Cardiac muscle cell (in vitro differentiated cells and primary cell): Measurements from ENCODE around the gene ESYT1. TPM values are rescaled to one million over a fixed set of nuclear protein-coding genes. Genes with fewer than 3 reads are reported as not detected.
"Not testable (repeated sequence)": the region's sequence is repeated elsewhere in the genome, so short reads cannot be mapped to it uniquely, and the experiment has no call there.

Experiments
- DNase-seq, 2 donors: peaks; one replicate each; pipeline versions ENCODE4 v3.0.0 to v3.0.0-alpha.2; 2010 to 2017; ENCODE audit warnings: low read depth in 1 of 2, low spot score in 1 of 2
- H3K27ac ChIP-seq: fragments of 200-600 bp; sonication (generic); 2 replicates; pipeline ENCODE4 v1.5.1; 2016
- H3K27me3 ChIP-seq: fragments of 200-600 bp; sonication (generic); 2 replicates; pipeline ENCODE4 v1.6.0; 2016; ENCODE audit warnings: control low read depth
- H3K36me3 ChIP-seq: fragments of 200-600 bp; sonication (generic); 2 replicates; pipeline ENCODE4 v1.5.1; 2016; ENCODE audit warnings: control low read depth
- H3K4me1 ChIP-seq: fragments of 200-600 bp; sonication (generic); 2 replicates; pipeline ENCODE4 v1.8.1; 2017; ENCODE audit warnings: low read depth, mild to moderate bottlenecking, mixed run types
- H3K4me3 ChIP-seq: fragments of 200-600 bp; sonication (generic); 2 replicates; pipeline ENCODE4 v1.5.1; 2016; ENCODE audit warnings: mild to moderate bottlenecking
- H3K9me3 ChIP-seq: fragments of 200-600 bp; sonication (generic); 2 replicates; pipeline ENCODE4 v1.5.1; 2017; ENCODE audit warnings: low read depth, mild to moderate bottlenecking, control low read depth
- polyA plus RNA-seq: library from polyadenylated mRNA; unstranded; fragments of >200 nt; fragmentation: Nextera tagmentation; extraction: Ambion mirVana; gene quantifications from 2 replicates; pipeline ENCODE4 v1.2.1, GENCODE V29; 2016
- total RNA-seq: library from RNA; depleted of rRNA; stranded (reverse); fragments of >200 nt; gene quantifications from 2 replicates; pipeline ENCODE4 v1.2.3, GENCODE V29; 2016
- TF ChIP-seq, protein P1 (sequence below): IDR thresholded peaks from 2 replicates; pipeline ENCODE4 v1.5.1; 2012; ENCODE audit warnings: low read depth, mild to moderate bottlenecking, low read length

ESYT1 gene
- total and polyA plus RNA-seq, 2 experiments from 2014 or later = 52.0 to 107 TPM

DNA sequence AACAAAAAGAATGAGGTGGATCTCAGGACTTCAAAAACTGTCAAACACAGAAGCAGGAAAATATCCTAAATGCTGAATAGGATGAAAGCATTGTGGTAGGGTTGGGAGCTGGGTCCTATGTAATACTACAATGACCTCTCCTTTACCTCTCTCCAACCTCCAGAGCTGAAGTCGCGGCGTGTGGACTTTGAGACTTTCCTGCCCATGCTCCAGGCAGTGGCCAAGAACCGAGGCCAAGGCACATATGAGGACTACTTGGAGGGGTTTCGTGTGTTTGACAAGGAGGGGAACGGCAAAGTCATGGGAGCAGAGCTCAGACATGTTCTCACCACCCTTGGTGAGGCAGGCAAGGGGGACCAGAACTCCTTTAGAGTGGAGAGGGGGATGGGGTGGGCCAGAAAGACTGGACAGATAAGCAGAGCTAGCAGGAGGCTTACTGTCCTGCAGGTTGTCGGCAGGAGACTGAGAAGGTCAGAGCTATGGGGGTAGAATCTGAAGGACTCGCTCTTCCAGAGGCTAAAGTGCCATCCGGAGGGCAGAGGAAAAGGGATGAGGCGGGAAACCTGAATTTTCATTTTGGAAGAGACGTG is 27.3 kb downstream of the ESYT1 start:
- DNase-seq = no peak
- no peak overlapping the region for H3K4me3 ChIP-seq

DNA sequence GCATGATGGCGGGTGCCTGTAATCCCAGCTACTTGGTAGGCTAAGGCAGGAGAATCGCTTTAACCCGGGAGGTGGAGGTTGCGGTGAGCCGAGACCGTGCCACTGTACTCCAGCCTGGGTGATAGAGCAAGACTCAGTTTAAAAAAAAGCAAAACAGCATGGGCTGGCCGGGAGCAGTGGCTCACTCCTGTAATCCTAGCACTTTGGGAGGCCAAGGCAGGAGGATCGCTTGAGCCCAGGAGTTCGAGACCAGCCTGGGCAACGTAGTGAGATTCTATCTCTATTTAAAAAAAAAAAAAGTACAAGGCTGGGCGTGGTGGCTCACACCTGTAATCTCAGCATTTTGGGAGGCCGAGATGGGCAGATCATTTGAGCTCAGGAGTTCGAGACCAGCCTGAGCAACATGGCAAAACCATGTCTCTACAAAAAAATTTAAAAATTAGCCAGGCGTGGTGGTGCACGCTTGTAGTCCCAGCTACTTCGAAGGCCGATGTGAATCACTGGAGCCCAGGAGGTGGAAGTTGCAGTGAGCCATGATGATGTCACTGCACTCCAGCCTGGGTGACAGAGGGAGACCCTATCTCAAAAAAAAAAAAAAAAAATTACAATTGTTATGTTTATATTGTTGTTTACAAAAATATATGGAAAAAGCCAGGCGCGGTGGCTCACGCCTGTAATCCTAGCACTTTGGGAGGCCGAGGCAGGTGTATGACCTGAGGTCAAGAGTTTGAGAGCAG is 28.6 kb downstream of the ESYT1 start:
- not testable (repeated sequence) for H3K27me3 ChIP-seq, H3K9me3 ChIP-seq, DNase-seq, H3K4me3 ChIP-seq
- Histone ChIP-seq H3K27ac (peak overlapping the region; percentile 100), H3K4me1 (peaks cover 33% of the 10 kb centered on the region), H3K36me3 (peaks cover 33% of the 10 kb centered on the region)

More for the DNA sequence above, 27.3 kb downstream of the ESYT1 start:
- H3K9me3 ChIP-seq = no peaks in the 10 kb centered on the region
- TF ChIP-seq, protein P1, sequence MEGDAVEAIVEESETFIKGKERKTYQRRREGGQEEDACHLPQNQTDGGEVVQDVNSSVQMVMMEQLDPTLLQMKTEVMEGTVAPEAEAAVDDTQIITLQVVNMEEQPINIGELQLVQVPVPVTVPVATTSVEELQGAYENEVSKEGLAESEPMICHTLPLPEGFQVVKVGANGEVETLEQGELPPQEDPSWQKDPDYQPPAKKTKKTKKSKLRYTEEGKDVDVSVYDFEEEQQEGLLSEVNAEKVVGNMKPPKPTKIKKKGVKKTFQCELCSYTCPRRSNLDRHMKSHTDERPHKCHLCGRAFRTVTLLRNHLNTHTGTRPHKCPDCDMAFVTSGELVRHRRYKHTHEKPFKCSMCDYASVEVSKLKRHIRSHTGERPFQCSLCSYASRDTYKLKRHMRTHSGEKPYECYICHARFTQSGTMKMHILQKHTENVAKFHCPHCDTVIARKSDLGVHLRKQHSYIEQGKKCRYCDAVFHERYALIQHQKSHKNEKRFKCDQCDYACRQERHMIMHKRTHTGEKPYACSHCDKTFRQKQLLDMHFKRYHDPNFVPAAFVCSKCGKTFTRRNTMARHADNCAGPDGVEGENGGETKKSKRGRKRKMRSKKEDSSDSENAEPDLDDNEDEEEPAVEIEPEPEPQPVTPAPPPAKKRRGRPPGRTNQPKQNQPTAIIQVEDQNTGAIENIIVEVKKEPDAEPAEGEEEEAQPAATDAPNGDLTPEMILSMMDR = no peak
- H3K27me3 ChIP-seq = no peaks in the 10 kb centered on the region
- H3K4me1 ChIP-seq = peaks cover 21% of the 10 kb centered on the region
- H3K36me3 ChIP-seq = peaks cover 20% of the 10 kb centered on the region
- H3K27ac ChIP-seq = no peak overlapping the region

DNA sequence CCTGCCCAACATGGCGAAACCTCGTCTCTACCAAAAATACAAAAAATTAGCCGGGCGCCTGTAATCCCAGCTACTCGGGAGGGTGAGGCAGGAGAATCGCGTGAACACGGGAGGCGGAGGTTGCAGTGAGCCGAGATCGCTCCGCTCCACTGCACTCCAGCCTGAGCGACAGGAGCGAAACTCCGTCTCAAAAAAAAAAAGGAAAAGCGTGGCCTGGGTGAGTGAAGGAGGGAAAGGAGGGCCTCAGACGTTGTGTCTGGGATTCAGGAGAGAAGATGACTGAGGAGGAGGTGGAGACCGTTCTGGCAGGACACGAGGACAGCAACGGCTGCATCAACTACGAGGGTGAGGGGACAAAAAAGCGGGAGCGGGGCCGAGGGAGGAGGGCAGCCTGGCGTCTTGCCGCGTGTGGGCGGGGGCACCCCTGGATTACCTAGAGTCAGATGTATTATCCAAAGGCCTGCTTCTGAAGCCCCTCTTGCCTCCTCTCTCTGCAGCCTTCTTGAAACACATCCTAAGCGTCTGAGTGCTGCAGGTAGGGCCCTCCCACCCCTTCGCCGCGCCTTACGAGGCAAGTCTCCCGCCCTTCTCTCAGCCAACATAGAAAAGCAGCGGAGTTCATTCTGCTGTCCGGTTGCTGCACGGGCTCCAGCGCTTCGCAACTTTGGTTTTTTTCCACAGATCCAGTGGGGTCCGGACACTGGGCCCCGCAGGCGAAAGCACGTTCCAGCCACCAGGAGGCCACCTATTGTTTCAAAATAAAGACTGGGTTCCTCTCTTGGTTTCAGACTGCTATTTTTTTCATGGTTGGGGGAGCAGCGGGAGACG is 29.3 kb downstream of the ESYT1 start:
- peaks cover 38% of the 10 kb centered on the region for H3K36me3 ChIP-seq
- no peaks in the 10 kb centered on the region for H3K9me3 ChIP-seq
- H3K4me1 ChIP-seq = peaks cover 34% of the 10 kb centered on the region
- H3K4me3 ChIP-seq = peak overlapping the region; percentile 86
- H3K27me3 ChIP-seq = no peaks in the 10 kb centered on the region
- H3K27ac ChIP-seq = peak overlapping the region; percentile 100
- TF ChIP-seq, protein P1 = peak; percentile 71
- peak; percentile 84 to 91 for DNase-seq

DNA sequence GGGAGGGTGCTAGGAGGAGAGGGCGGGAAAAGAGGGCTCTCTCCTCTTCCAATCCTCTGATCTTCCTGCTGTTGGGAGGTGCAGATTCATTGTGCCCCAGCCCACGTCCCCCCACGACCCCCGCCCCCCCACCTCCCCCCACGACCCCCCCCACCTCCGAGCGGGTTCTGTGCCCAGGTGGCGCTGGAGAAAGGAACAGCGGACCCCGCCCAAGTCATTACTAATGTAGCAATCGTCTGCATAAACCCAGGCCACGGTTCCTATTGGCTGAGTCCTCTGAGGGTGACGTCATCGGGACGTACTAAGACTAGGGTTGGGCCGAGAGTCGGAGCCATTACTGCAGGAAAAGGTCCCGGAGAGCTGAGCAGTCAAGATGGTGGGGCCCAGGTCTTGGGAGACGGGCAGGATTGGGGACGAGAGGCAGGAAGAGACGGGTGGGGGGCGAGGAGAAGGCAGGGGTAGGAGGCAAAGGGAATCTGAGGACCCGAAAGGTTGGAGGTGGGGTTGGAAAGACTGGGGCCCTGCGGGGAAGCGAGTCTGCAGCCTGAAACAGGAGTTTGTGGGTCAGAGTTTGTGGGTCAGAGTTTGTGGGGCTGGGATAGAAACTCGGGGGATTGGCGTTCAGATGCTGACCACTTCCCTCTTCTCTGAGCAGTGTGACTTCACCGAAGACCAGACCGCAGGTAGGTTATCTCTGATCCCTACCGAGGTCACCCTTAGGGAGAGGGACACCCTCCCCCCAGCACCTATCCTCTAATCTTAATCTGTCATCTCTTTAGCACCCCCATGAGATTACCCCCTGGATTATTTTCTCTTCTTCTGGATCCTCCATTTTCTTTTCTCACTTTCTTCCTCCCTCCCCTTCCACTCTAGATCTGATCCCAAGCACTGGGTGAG is 30.2 kb downstream of the ESYT1 start, which contains the start of gene MYL6:
TSS of gene MYL6 (plus strand) at position 331 of the 897 bp plus-strand sequence. CDS start at position 374, 43 bp downstream.
- H3K27ac ChIP-seq = peak within 1 kb of the TSS; percentile 100
- peaks cover 29% of the 10 kb centered on the region for H3K4me1 ChIP-seq
- H3K27me3 ChIP-seq = no peaks in the 10 kb centered on the region
- peaks cover 47% of the 10 kb centered on the region for H3K36me3 ChIP-seq
- TF ChIP-seq, protein P1 = no peak
- no peaks in the 10 kb centered on the region for H3K9me3 ChIP-seq
- peak; percentile 98 to 99 for DNase-seq
- H3K4me3 ChIP-seq = peak within 1 kb of the TSS; percentile 86

DNA sequence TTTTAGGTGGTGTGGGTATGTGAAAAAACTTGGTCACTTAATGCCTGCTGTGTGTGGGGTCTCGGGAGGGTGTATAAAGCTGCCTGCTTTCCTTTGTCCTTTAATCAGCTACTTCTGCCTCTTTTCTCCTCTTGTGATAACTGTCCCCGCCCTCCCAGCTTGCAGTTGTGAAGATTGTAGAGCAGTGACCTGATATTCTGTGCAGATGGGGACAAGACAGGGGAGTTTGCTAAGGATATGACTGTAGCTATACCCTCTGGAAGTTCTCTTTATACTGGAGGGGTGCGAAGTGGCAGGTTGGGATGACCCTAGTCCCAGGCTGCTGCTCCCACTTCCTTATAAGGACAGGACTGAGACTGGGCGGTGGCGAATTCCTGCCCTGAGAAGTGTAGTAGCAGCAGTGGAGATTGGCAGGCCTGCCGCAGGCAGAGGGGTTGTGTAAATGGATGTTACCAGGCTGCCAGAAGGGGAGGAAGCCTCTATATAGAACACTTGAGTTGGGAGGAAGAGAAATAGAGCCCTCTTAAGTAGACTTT is 30.9 kb downstream of the ESYT1 start:
- Histone ChIP-seq H3K27ac (peak overlapping the region; percentile 100), H3K9me3 (no peaks in the 10 kb centered on the region), H3K27me3 (no peaks in the 10 kb centered on the region), H3K36me3 (peaks cover 53% of the 10 kb centered on the region), H3K4me1 (peaks cover 28% of the 10 kb centered on the region), H3K4me3 (peak overlapping the region; percentile 86)
- TF ChIP-seq, protein P1 = no peak
- DNase-seq = peak; percentile 87 to 90
